ENCODE measurements around the gene MUC6.

MUC6 gene

GRCh38 chr11:1071571-1072115 is 35.1 kb upstream of the MUC6 start:
- no peak for DNase-seq

- no peak for DNase-seq
These were observed 34.3 kb upstream of the MUC6 start for GRCh38 chr11:1070594-1071462.

- DNase-seq, result no peak
These were observed 33.2 kb upstream of the MUC6 start for GRCh38 chr11:1069740-1070139.

GRCh38 chr11:1067812-1068496 is 31.4 kb upstream of the MUC6 start:
- DNase-seq, result no peak

GRCh38 chr11:1064167-1064566 is 27.6 kb upstream of the MUC6 start:
- DNase-seq, result no peak

GRCh38 chr11:1062075-1062820 is 25.7 kb upstream of the MUC6 start:
- no peak for DNase-seq

GRCh38 chr11:1060852-1061616 is 24.5 kb upstream of the MUC6 start:
- peak; percentile 95 for DNase-seq

GRCh38 chr11:1060410-1060809 is 23.9 kb upstream of the MUC6 start:
- no peak for DNase-seq

- DNase-seq, result no peak
These were observed 23.2 kb upstream of the MUC6 start for GRCh38 chr11:1059759-1060158.

GRCh38 chr11:1057806-1058205 is 21.3 kb upstream of the MUC6 start:
- DNase-seq, result no peak

- DNase-seq, result no peak
These were observed 19.7 kb upstream of the MUC6 start for GRCh38 chr11:1055990-1056771.

GRCh38 chr11:1055109-1055703 is 18.7 kb upstream of the MUC6 start:
- no peak for DNase-seq

- peak; percentile 52 for DNase-seq
These were observed 17.9 kb upstream of the MUC6 start for GRCh38 chr11:1054143-1055108.

- no peak for DNase-seq
These were observed 16.8 kb upstream of the MUC6 start for GRCh38 chr11:1053121-1053901.

- DNase-seq, result no peak
These were observed 15.9 kb upstream of the MUC6 start for GRCh38 chr11:1052133-1053011.

GRCh38 chr11:1051356-1052132 is 15.0 kb upstream of the MUC6 start:
- no peak for DNase-seq

Measured in EL (cell line).